Liver (tissue), 9 donors: ENCODE results near the gene TMEM238L. TPM values are rescaled to one million over a fixed set of nuclear protein-coding genes. Genes with fewer than 3 reads are reported as not detected.

Source experiments
- DNase-seq: peaks from one replicate; pipeline ENCODE4 v3.0.0-alpha.2; 2017; ENCODE audit warnings: low spot score
- H3K27ac ChIP-seq, 2 donors: one replicate each; pipeline ENCODE4 v1.7.0; 2013; ENCODE audit warnings: inconsistent platforms in 2 of 2, low read length in 2 of 2, control low read depth in 1 of 2, low read depth in 1 of 2, mild to moderate bottlenecking in 1 of 2
- H3K27me3 ChIP-seq, 4 donors: one replicate each; pipeline versions ENCODE4 v1.6.1 to v1.7.0; 2013; ENCODE audit warnings: low read length in 3 of 4, inconsistent platforms in 1 of 4, mild to moderate bottlenecking in 1 of 4, moderate library complexity in 1 of 4; ENCODE audit not compliant: control insufficient read depth in 4 of 4, insufficient read depth in 4 of 4
- H3K36me3 ChIP-seq, 4 donors: one replicate each; pipeline versions ENCODE4 v1.6.1 to v1.7.0; 2013; ENCODE audit warnings: low read length in 3 of 4, mild to moderate bottlenecking in 3 of 4, low read depth in 1 of 4, moderate library complexity in 1 of 4; ENCODE audit not compliant: control insufficient read depth in 4 of 4, insufficient read depth in 3 of 4
- H3K4me1 ChIP-seq, 4 donors: one replicate each; pipeline versions ENCODE4 v1.6.1 to v1.7.0; 2013; ENCODE audit warnings: low read length in 3 of 4, mild to moderate bottlenecking in 3 of 4, moderate library complexity in 1 of 4; ENCODE audit not compliant: control insufficient read depth in 4 of 4, insufficient read depth in 4 of 4
- H3K4me3 ChIP-seq, 3 donors: one replicate each; pipeline versions ENCODE4 v1.6.1 to v1.7.0; 2013; ENCODE audit warnings: low read length in 3 of 3, control low read depth in 1 of 3, low read depth in 1 of 3, mild to moderate bottlenecking in 1 of 3
- H3K9ac ChIP-seq, 2 donors: one replicate each; pipeline ENCODE4 v1.7.0; 2013; ENCODE audit warnings: low read length in 2 of 2, mild to moderate bottlenecking in 2 of 2, moderate library complexity in 2 of 2, control low read depth in 1 of 2, low read depth in 1 of 2
- H3K9me3 ChIP-seq, 4 donors: one replicate each; pipeline versions ENCODE4 v1.6.1 to v1.7.0; 2013; ENCODE audit warnings: low read length in 3 of 4; ENCODE audit not compliant: control insufficient read depth in 4 of 4
- EGR1 ChIP-seq, 2 donors: IDR thresholded peaks; 2 replicates each; pipeline ENCODE4 v1.6.1; 2016 to 2018; ENCODE audit warnings: antibody characterized with exemption in 2 of 2, low read depth in 2 of 2
- FOXA2 ChIP-seq: IDR thresholded peaks from 2 replicates; pipeline ENCODE4 v1.6.1; 2016; ENCODE audit warnings: antibody characterized with exemption
- GABPA ChIP-seq, 2 donors: IDR thresholded peaks in 1 of 2; conservative IDR thresholded peaks in 1 of 2; 2 replicates each; pipeline ENCODE4 v1.6.1; 2016; ENCODE audit warnings: antibody characterized with exemption in 2 of 2, mild to moderate bottlenecking in 1 of 2, moderate library complexity in 1 of 2
- HNF4A ChIP-seq, 2 donors: conservative IDR thresholded peaks; 2 replicates each; pipeline ENCODE4 v1.6.1; 2016; ENCODE audit warnings: antibody characterized with exemption in 2 of 2, mild to moderate bottlenecking in 2 of 2
- HNF4G ChIP-seq: IDR thresholded peaks from 2 replicates; pipeline ENCODE4 v1.6.1; 2016; ENCODE audit warnings: antibody characterized with exemption
- JUND ChIP-seq, 2 donors: IDR thresholded peaks; 2 replicates each; pipeline ENCODE4 v1.6.1; 2016; ENCODE audit warnings: antibody characterized with exemption in 2 of 2
- MAX ChIP-seq: IDR thresholded peaks from 2 replicates; pipeline ENCODE4 v1.6.1; 2016; ENCODE audit warnings: antibody characterized with exemption
- NR2F2 ChIP-seq: IDR thresholded peaks from 2 replicates; pipeline ENCODE4 v1.6.1; 2016; ENCODE audit warnings: antibody characterized with exemption
- RAD21 ChIP-seq, 2 donors: IDR thresholded peaks; 2 replicates each; pipeline ENCODE4 v1.6.1; 2016; ENCODE audit warnings: antibody characterized with exemption in 2 of 2, mild to moderate bottlenecking in 2 of 2
- REST ChIP-seq: IDR thresholded peaks from 2 replicates; pipeline ENCODE4 v1.6.1; 2016; ENCODE audit warnings: antibody characterized with exemption, mild to moderate bottlenecking
- RXRA ChIP-seq, 2 donors: IDR thresholded peaks; 2 replicates each; pipeline ENCODE4 v1.6.1; 2017 to 2018; ENCODE audit warnings: antibody characterized with exemption in 2 of 2, mild to moderate bottlenecking in 1 of 2
- SP1 ChIP-seq: IDR thresholded peaks from 2 replicates; pipeline ENCODE4 v1.6.1; 2018; ENCODE audit warnings: antibody characterized with exemption, mild to moderate bottlenecking
- TAF1 ChIP-seq: conservative IDR thresholded peaks from 2 replicates; pipeline ENCODE4 v1.6.1; 2016; ENCODE audit warnings: antibody characterized with exemption, mild to moderate bottlenecking
- ZBTB33 ChIP-seq: IDR thresholded peaks from 2 replicates; pipeline ENCODE4 v1.6.1; 2016; ENCODE audit warnings: antibody characterized with exemption
- WGBS: extraction: QIAGEN DNeasy Blood & Tissue Kit; methylation state at CpG from one replicate; pipeline ENCODE4 v1.1.7; 2013; 5-methylcytosine and 5-hydroxymethylcytosine counted together
- polyA plus RNA-seq, 2 donors: library from polyadenylated mRNA; stranded (reverse) in 1 of 2; unstranded in 1 of 2; fragments of 200-250 nt in 1 of 2; fragments of >200 nt in 1 of 2; fragmentation: Nextera tagmentation in 1 of 2; extraction: Ambion mirVana in 1 of 2; gene quantifications; one replicate each; pipeline versions ENCODE4 v1.2.1 to v1.2.3, GENCODE V29; 2013 to 2015
- total RNA-seq, 2 donors: library from RNA; depleted of rRNA; stranded (reverse); fragments of >200 nt; gene quantifications; one replicate each; pipeline ENCODE4 v1.2.3, GENCODE V29; 2014
- TF ChIP-seq, protein P1 (sequence below): IDR thresholded peaks from 2 replicates; pipeline ENCODE4 v1.6.1; 2016; ENCODE audit warnings: antibody characterized with exemption
- TF ChIP-seq, protein P2 (sequence below): fragments of 150-350 bp; IDR thresholded peaks from 2 replicates; pipeline ENCODE4 v1.5.1; 2017; ENCODE audit warnings: improper control_type of control experiment, low read depth, low read length; ENCODE audit not compliant: missing input control
- donor health status: healthy.
- donor health status: healthy.
- donor health status: healthy.
- donor health status: healthy.
- donor health status: healthy.

Gene TMEM238L
- total and polyA plus RNA-seq, 4 donors = 0.85 to 4.2 (median 1.2) TPM; not detected in 1

DNA sequence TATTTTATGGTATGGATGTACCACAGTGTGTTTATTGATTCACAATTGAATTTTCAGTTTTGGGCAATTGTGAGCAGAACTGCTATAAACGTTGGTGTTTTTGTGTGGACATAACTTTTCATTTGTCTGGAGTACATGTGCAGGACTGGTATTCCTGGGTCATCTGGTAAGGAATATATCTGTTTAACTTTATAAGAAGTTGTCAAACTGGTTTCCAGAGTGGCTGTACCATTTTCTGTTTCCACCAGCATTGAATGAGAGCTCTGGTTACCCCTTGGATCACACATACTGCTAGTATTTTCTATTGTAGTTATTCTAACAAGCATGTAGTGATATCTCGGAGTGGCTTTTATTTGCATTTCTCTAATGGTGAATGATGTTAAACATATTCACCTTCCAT, 24.3 kb downstream of the TMEM238L start:
- Histone ChIP-seq H3K27ac (no peak overlapping the region), H3K36me3 (no peaks in the 10 kb centered on the region), H3K4me1 (no peaks in the 10 kb centered on the region), H3K9me3 (no peaks in the 10 kb centered on the region), H3K4me3 (no peak overlapping the region), H3K9ac (no peak overlapping the region), H3K27me3 (no peaks in the 10 kb centered on the region)
- WGBS = 70% methylated on average over 2 of the region's 2 CpGs
- TF ChIP-seq TAF1 (no peak), FOXA2 (no peak), EGR1 (IDR thresholded peaks at IDR 0.05; ENCODE audit: low read depth in 2 of 2) (no peak), RAD21 (IDR thresholded peaks at IDR 0.05) (no peak), GABPA (IDR thresholded peaks at IDR 0.05 in 1 of 2, conservative IDR thresholded peaks at IDR 0.05 in 1 of 2) (no peak), MAX (no peak), JUND (IDR thresholded peaks at IDR 0.05) (no peak)
- TF ChIP-seq, protein P1, sequence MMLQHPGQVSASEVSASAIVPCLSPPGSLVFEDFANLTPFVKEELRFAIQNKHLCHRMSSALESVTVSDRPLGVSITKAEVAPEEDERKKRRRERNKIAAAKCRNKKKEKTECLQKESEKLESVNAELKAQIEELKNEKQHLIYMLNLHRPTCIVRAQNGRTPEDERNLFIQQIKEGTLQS = no peak
- TF ChIP-seq, protein P2, sequence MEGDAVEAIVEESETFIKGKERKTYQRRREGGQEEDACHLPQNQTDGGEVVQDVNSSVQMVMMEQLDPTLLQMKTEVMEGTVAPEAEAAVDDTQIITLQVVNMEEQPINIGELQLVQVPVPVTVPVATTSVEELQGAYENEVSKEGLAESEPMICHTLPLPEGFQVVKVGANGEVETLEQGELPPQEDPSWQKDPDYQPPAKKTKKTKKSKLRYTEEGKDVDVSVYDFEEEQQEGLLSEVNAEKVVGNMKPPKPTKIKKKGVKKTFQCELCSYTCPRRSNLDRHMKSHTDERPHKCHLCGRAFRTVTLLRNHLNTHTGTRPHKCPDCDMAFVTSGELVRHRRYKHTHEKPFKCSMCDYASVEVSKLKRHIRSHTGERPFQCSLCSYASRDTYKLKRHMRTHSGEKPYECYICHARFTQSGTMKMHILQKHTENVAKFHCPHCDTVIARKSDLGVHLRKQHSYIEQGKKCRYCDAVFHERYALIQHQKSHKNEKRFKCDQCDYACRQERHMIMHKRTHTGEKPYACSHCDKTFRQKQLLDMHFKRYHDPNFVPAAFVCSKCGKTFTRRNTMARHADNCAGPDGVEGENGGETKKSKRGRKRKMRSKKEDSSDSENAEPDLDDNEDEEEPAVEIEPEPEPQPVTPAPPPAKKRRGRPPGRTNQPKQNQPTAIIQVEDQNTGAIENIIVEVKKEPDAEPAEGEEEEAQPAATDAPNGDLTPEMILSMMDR = no peak
- DNase-seq = no peak

- H3K4me1 ChIP-seq = no peaks in the 10 kb centered on the region
- H3K9me3 ChIP-seq = no peaks in the 10 kb centered on the region
- no peak overlapping the region for H3K4me3 ChIP-seq
- no peaks in the 10 kb centered on the region for H3K36me3 ChIP-seq
- H3K9ac ChIP-seq = no peak overlapping the region
- 68% methylated on average over 6 of the region's 6 CpGs for WGBS
- no peak for TF ChIP-seq SP1
- no peak for TF ChIP-seq ZBTB33
- TF ChIP-seq HNF4A (conservative IDR thresholded peaks at IDR 0.05) = peak in 1 of 2 donors; percentile 27
- no peak overlapping the region for H3K27ac ChIP-seq
- H3K27me3 ChIP-seq = no peaks in the 10 kb centered on the region
- no peak for DNase-seq
Observed at GRCh38 chr17:10777890-10778289, 26.0 kb downstream of the TMEM238L start.

DNA sequence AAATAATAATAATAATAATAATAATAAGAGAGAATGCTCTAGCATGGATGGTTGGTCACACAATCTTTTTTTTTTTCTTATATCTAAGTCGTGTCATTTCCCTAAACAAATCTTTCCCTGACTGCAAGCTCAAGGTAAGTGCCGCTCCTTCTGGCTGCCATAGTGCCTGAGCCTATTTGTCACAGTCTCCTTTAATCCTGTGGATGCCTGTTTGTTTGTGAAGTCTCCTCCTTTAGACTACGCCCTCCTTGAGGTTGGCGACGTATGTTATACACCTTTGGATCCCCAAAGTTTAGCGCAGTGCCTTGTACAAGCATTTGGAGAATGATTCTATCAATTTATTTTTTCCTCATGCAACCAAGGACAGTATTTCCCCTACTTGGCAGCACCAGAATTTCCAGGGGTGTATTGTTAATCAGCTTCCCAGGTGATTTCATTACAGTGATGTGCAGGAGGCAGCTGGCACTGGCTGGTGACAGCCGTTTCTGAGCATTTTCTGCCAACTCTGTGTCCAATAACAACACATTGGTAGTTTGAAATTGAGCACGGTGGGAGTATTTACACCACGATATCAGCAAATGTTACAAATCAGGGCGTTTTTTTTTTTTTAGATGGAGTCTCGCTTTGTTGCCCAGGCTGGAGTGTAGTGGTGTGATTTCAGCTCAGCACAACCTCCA, 26.6 kb downstream of the TMEM238L start:
- Histone ChIP-seq H3K9ac (no peak overlapping the region), H3K27ac (no peak overlapping the region), H3K4me3 (no peak overlapping the region), H3K4me1 (no peaks in the 10 kb centered on the region), H3K27me3 (no peaks in the 10 kb centered on the region), H3K36me3 (no peaks in the 10 kb centered on the region), H3K9me3 (peaks cover 0 to 1% (median 0%) of the 10 kb centered on the region in 4 donors)
- no peak for DNase-seq
- TF ChIP-seq GABPA (IDR thresholded peaks at IDR 0.05 in 1 of 2, conservative IDR thresholded peaks at IDR 0.05 in 1 of 2) (no peak), MAX (no peak), SP1 (no peak), HNF4A (conservative IDR thresholded peaks at IDR 0.05) (no peak), JUND (IDR thresholded peaks at IDR 0.05) (no peak), RXRA (IDR thresholded peaks at IDR 0.05) (no peak), HNF4G (no peak), NR2F2 (no peak), REST (no peak)
- TF ChIP-seq, protein P2 = no peak
- WGBS = 78% methylated on average over 11 of the region's 11 CpGs
